ENCODE measurements around the gene FBXO34.

FBXO34 gene

GRCh38 chr14:55327179-55327578, 56.0 kb downstream of the FBXO34 start:
- Mint-ChIP-seq H3K4me3 (no peak overlapping the region), H3K9me3 (no peaks in the 10 kb centered on the region), H3K36me3 (ENCODE audit: low read depth) (peaks cover 13% of the 10 kb centered on the region), H3K4me1 (peaks cover 22% of the 10 kb centered on the region), H3K27me3 (ENCODE audit: low read depth) (no peaks in the 10 kb centered on the region), H3K27ac (no peak overlapping the region)
- no peak for TF ChIP-seq CTCF (IDR thresholded peaks at IDR 0.05; ENCODE audit: unreplicated experiment in 3 of 3)

GRCh38 chr14:55328317-55328716, 57.1 kb downstream of the FBXO34 start:
- Mint-ChIP-seq H3K27me3 (ENCODE audit: low read depth) (no peaks in the 10 kb centered on the region), H3K4me3 (no peak overlapping the region), H3K27ac (no peak overlapping the region), H3K9me3 (no peaks in the 10 kb centered on the region), H3K36me3 (ENCODE audit: low read depth) (peaks cover 12% of the 10 kb centered on the region), H3K4me1 (peaks cover 31% of the 10 kb centered on the region)
- no peak for TF ChIP-seq CTCF (IDR thresholded peaks at IDR 0.05; ENCODE audit: unreplicated experiment in 3 of 3)

- no peak for TF ChIP-seq CTCF (IDR thresholded peaks at IDR 0.05; ENCODE audit: unreplicated experiment in 3 of 3)
- no peaks in the 10 kb centered on the region for H3K9me3 Mint-ChIP-seq
- H3K36me3 Mint-ChIP-seq (ENCODE audit: low read depth), result no peaks in the 10 kb centered on the region
- H3K27ac Mint-ChIP-seq, result peak overlapping the region; percentile 17 to 48 (median 17)
- H3K4me3 Mint-ChIP-seq, result no peak overlapping the region
- peaks cover 49% of the 10 kb centered on the region for H3K4me1 Mint-ChIP-seq
- H3K27me3 Mint-ChIP-seq (ENCODE audit: low read depth), result no peaks in the 10 kb centered on the region
Measured at GRCh38 chr14:55329999-55330710, 58.9 kb downstream of the FBXO34 start.

- no peak for TF ChIP-seq CTCF (IDR thresholded peaks at IDR 0.05; ENCODE audit: unreplicated experiment in 3 of 3)
- Mint-ChIP-seq H3K27ac (peak overlapping the region; percentile 74 to 86 (median 79)), H3K27me3 (ENCODE audit: low read depth) (no peaks in the 10 kb centered on the region), H3K4me3 (no peak overlapping the region), H3K36me3 (ENCODE audit: low read depth) (no peaks in the 10 kb centered on the region), H3K9me3 (no peaks in the 10 kb centered on the region), H3K4me1 (peaks cover 51% of the 10 kb centered on the region)
Measured at GRCh38 chr14:55332654-55333570, 61.7 kb downstream of the FBXO34 start.

GRCh38 chr14:55333711-55334485, 62.7 kb downstream of the FBXO34 start:
- no peaks in the 10 kb centered on the region for H3K36me3 Mint-ChIP-seq (ENCODE audit: low read depth)
- H3K9me3 Mint-ChIP-seq, result no peaks in the 10 kb centered on the region
- H3K27me3 Mint-ChIP-seq (ENCODE audit: low read depth), result no peaks in the 10 kb centered on the region
- H3K4me1 Mint-ChIP-seq, result peaks cover 48% of the 10 kb centered on the region
- peak overlapping the region; percentile 74 to 86 (median 79) for H3K27ac Mint-ChIP-seq
- TF ChIP-seq CTCF (IDR thresholded peaks at IDR 0.05; ENCODE audit: unreplicated experiment in 3 of 3), result no peak
- peak overlapping the region in 1 of 3 experiments; percentile 12 for H3K4me3 Mint-ChIP-seq
